ENCODE measurements around the gene POLR2I.

Gene POLR2I

DNA sequence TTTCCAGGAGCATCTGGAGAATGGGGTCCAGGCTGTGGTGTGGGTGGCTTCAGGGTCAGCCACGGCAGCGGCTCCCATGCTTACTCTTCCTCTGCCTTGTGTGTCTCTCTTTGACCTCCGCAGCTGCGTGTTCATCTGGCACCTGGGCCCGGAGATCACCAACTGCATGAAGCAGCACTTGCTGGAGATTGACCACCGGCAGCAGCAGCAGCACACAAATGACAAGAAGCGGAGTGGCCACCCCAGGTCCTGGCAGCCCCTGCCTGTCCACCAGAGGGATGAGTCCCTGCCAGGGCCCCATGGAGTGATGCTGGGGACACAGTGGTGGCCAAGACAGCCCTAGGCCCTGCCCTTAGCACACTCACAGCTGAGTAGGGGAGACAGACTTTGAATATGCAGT lies 22.1 kb downstream of the POLR2I start:
- DNase-seq (ENCODE audit: extremely low spot score): no peak
- POLR2A ChIA-PET: no interaction called here
- CTCF ChIA-PET: interaction anchor here (1.1 to 2.3 kb wide), 2 partner anchors 8 to 18 kb away, joined by 3 to 5 read pairs; partner anchors contain the start of gene OVOL3
- TF ChIP-seq, protein P1, sequence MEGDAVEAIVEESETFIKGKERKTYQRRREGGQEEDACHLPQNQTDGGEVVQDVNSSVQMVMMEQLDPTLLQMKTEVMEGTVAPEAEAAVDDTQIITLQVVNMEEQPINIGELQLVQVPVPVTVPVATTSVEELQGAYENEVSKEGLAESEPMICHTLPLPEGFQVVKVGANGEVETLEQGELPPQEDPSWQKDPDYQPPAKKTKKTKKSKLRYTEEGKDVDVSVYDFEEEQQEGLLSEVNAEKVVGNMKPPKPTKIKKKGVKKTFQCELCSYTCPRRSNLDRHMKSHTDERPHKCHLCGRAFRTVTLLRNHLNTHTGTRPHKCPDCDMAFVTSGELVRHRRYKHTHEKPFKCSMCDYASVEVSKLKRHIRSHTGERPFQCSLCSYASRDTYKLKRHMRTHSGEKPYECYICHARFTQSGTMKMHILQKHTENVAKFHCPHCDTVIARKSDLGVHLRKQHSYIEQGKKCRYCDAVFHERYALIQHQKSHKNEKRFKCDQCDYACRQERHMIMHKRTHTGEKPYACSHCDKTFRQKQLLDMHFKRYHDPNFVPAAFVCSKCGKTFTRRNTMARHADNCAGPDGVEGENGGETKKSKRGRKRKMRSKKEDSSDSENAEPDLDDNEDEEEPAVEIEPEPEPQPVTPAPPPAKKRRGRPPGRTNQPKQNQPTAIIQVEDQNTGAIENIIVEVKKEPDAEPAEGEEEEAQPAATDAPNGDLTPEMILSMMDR (IDR thresholded peaks at IDR 0.05; ENCODE audit: control extremely low read depth, extremely low read depth, low read depth, missing control alignments): no peak

DNA sequence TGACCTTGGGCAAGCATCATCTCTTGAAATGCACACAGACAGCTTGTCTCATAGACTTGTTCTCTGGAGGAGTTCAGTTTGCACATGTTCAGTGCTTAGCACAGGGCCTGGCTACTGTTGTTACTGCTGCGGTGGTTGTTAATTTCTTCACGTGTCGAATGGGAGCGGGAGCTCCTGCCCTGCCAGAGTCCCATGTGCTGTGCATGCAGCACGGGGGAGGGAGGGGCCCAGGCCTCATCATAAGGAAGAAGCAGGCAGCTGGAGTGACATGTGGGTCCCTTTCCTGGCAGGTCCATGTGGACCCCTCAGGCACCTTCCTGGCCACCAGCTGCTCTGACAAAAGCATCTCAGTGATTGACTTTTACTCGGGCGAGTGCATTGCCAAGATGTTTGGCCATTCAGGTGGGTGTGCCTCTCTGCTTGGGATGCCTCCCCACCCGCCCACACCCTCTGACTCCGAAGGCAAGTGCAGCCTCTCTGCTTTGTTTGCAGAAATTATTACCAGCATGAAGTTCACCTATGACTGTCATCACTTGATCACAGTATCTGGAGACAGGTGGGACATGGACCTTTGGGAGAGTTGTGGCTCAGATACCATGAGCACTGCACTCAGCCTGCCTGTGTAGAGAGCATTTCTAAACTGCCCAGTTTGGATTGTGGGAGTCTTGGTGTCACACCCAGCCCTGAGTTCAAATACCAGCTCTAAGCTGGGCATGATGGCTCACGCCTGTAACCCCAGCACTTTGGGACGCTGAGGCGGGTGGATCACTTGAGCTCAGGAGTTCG lies 23.6 kb downstream of the POLR2I start:
- ChIA-PET POLR2A (no interaction called here), CTCF (interaction anchor here (1.1 to 2.3 kb wide), 7 partner anchors 9 to 77 kb away, joined by 3 to 8 read pairs (median 3); partner anchors contain the start of gene OVOL3)
- no peak for DNase-seq (ENCODE audit: extremely low spot score)
- TF ChIP-seq, protein P1 (IDR thresholded peaks at IDR 0.05; ENCODE audit: control extremely low read depth, extremely low read depth, low read depth, missing control alignments): no peak

DNA sequence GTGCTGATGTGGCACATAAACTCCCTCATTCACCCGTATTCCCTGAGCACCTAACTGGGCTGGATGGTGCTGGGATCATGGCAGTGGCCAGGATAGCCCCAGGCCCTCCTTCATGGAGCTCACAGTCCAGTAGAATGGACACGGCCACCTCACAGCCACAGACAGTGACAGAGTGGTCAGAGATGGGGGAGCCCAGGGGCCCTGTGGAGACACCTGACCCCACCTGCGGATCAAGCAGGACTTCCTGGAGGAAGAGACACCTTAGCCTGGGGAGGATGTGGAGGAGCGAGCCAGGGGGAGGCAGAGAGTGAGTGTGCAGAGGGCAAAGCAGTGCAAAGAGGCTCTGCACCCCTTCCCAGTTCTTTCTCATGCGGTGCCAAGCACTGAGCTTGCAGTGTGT lies 24.8 kb downstream of the POLR2I start:
- no peak for DNase-seq (ENCODE audit: extremely low spot score)
- TF ChIP-seq, protein P1 (IDR thresholded peaks at IDR 0.05; ENCODE audit: control extremely low read depth, extremely low read depth, low read depth, missing control alignments): no peak
- ChIA-PET POLR2A (no interaction called here), CTCF (interaction anchor here (1.1 kb wide), 1 partner anchor 17 kb away, joined by 3 read pairs; no protein-coding TSS in a partner anchor)

DNA sequence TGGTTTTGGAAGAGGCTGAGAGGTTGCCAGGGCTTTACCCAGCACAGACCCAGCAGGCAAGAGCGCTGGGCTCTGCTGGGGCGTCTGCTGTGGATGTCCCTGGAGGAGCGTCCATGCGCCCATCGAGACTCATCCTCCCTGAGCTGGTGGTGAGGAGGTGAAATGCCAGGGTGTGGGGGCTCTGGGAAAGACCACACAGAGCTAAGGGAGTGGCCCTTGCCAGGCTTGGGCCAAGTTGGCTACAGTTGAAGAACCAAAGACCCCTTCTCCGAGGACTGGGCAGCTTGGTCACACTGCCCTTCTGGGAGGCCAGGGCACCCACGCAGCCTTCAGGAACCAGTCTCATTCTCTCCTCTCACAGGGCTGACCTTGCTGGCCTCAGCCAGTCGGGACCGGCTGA lies 28.3 kb downstream of the POLR2I start:
- POLR2A ChIA-PET: no interaction called here
- CTCF ChIA-PET: no interaction called here
- TF ChIP-seq, protein P1 (IDR thresholded peaks at IDR 0.05; ENCODE audit: control extremely low read depth, extremely low read depth, low read depth, missing control alignments): no peak
- no peak for DNase-seq (ENCODE audit: extremely low spot score)

DNA sequence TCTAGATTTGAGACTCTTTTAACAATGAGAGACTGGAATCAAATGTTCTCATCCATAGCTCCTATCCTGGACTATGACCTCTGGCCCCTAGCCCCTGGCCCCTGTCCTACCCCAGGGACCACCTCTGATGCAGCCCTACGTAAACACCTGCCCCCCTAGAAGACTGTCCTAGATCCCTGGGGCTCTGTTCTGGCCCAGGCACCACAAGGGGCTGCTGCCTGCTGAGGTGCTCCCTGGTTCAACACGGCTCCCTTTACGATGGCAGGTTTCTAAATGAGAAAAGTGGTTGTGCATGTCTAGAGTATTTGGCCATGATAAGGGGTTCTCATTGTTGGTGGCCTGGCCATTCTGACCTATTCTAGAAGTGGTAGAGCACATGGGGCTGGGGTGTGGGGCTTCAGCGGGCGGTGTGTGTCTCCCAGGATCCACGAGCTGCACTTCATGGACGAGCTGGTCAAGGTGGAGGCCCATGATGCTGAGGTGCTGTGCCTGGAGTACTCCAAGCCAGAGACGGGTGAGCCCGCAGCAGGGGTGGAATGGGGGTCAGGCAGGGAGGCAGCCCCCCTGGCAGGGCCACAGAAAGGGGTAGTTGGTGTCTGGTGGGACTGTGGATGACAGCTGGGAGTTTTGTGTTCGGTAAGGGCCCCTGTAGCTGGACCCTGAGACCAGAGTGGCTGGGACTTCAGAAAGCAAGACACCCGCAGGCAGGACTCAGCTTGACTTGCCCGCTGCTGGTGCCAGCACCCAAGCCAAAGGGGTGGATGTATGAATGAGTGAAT lies 30.3 kb downstream of the POLR2I start:
- CTCF ChIA-PET: interaction anchor here (1.3 to 1.9 kb wide), 4 partner anchors 14 to 23 kb away, joined by 3 to 8 read pairs (median 4); no protein-coding TSS in a partner anchor
- TF ChIP-seq, protein P1 (IDR thresholded peaks at IDR 0.05; ENCODE audit: control extremely low read depth, extremely low read depth, low read depth, missing control alignments): no peak

DNA sequence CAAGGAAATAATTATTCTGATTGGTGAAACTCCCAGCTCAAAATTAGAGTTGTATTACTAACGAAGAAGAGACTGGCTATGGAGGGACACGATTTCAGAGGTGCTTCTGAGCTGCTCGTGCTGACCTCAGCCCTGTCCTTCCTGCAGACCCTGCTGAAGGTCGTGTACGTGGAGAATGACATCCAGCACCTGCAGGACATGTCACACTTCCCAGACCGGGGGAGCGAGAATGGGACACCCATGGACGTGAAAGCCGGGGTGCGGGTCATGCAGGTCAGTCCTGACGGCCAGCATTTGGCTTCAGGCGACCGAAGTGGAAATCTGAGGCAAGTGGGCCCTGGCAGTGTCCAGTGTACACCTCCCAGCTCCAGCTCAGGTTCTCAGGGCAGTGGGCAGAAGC lies 31.8 kb downstream of the POLR2I start:
- POLR2A ChIA-PET: no interaction called here
- CTCF ChIA-PET: interaction anchor here (1.3 to 1.9 kb wide), 5 partner anchors 9 to 22 kb away, joined by 3 to 8 read pairs (median 4); no protein-coding TSS in a partner anchor
- DNase-seq (ENCODE audit: extremely low spot score): no peak
- TF ChIP-seq, protein P1 (IDR thresholded peaks at IDR 0.05; ENCODE audit: control extremely low read depth, extremely low read depth, low read depth, missing control alignments): no peak

More for the DNA sequence above, 30.3 kb downstream of the POLR2I start:
- POLR2A ChIA-PET: no interaction called here
- no peak for DNase-seq (ENCODE audit: extremely low spot score)

Data from GM10248 (cell line).